IPS-18c (cell line): ENCODE data around the gene STRN.
"Not testable (repeated sequence)": the region's sequence is repeated elsewhere in the genome, so short reads cannot be mapped to it uniquely, and the experiment has no call there.

Source experiments
- H3K4me3 ChIP-seq: 2 replicates; pipeline ENCODE4 v1.7.0; 2013; ENCODE audit warnings: low read depth, mild to moderate bottlenecking, low read length, moderate library complexity; ENCODE audit not compliant: insufficient read depth
- H3K9me3 ChIP-seq: one replicate; pipeline ENCODE4 v1.6.1; 2013; ENCODE audit warnings: mild to moderate bottlenecking, low read length, moderate library complexity; ENCODE audit not compliant: control insufficient read depth, insufficient read depth

The STRN gene

DNA sequence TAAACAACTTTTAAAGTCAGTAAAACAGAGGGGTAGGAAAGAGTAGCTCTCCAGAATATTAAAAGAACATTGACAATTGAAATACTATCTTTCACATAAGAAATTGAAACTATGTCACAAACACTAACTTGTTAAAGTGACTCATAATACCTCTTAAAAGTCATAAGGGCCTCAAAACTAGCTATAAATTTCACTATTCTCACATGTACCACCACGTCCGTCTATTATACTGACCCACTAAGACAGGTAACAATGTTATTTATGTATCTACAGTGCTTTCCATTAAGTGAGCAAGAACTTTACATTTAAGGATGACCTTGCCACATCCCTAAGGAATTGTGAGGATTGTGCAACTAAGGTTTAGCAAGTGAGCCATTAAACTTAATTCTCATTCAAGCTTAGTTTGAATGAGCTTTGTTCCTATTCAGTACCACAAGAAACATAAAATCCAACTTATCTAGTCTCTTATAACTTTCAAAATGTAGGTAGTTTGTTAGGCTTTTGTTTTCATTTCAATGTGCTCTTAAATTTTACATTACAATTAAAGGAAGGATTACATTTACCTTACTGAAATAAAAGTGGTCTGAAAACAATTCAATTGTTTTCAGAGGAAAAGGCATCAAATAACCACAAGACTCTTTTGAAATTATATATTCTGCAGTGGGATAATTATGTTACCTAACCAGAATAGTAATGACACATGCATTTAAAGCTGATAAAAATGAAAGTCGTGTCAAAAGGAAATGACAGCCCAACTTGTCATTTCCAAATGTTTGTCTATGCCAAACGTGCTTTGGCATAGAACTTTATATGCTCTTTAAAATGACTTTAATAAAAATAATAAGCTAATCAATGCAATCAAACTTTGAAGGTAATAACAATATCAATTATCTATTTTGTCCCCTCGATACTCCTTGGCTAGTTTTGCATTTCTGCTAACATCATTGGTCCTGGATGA lies 39.9 kb downstream of the STRN start:
- not testable (repeated sequence) for H3K4me3 ChIP-seq, H3K9me3 ChIP-seq

DNA sequence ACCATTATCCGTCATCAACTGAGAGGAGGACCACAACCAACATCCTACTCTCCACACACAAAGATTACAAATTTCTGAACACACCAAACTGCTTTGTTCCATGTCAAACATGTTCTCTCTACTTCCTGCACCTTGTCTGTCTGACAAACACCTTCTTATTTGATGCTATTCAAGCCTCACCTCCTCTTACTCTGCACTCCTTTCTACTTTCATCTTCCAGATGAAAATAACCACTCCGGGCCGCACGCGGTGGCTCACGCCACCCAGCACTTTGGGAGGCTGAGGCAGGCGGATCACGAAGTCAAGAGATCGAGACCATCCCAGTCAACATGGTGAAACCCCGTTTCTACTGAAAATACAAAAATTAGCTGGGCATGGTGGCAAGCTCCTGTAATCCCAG lies 43.7 kb downstream of the STRN start:
- not testable (repeated sequence) for H3K4me3 ChIP-seq, H3K9me3 ChIP-seq

DNA sequence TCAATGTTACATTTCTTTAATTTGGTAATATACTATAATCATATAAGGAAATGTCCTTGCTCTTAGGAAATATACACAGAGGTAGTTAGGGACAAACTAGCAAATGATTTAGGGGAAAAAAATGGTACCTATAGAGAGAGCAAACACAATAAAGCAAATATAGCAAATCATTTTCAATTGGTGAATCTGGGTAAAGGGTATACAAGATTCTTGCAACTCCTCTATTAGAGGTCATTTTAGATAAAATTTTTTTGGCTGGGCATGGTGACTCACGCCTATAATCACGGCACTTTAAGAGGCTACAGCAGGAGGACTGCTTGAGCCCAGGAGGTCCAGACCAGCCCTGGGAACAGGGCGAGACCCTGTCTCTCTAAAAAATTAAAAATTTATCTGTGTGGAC lies 44.4 kb downstream of the STRN start:
- Histone ChIP-seq H3K4me3 (no peak overlapping the region), H3K9me3 (no peaks in the 10 kb centered on the region)

DNA sequence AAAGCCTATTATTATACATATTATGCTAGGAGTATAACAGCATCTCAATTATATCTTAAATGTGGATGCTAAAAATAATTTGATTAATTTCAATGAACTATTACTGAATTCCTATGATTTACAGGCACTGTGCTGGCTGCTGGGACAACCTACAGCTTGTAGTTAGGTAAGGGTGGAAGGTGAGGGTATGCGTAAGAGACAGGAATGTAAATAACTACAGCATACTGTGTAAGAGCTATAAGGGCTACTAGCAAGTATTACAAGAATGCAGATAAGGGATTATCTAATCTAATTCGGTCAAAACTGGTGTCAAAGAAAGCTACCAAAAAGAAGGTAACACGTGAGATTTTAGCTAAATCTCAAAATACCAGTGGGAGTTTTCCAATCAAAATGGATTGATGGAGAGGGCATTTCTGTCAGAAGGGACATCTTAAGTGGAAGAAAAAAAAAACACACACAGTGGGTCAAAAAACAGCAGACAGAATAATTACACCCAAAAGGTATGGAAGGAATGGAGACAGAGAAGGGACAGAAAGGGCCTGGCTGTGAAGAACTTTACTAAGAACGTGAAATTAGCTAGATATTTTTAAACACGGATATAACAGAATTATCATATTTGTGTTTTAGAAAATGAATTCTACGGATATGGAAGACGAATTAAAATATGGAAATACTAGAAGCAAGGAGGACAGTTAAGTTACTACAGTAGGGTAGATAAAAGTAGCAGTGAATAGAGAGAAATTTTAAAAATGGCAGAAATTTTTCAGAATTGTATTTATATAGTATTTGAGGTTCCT lies 47.1 kb downstream of the STRN start:
- H3K4me3 ChIP-seq: no peak overlapping the region
- H3K9me3 ChIP-seq: no peaks in the 10 kb centered on the region

DNA sequence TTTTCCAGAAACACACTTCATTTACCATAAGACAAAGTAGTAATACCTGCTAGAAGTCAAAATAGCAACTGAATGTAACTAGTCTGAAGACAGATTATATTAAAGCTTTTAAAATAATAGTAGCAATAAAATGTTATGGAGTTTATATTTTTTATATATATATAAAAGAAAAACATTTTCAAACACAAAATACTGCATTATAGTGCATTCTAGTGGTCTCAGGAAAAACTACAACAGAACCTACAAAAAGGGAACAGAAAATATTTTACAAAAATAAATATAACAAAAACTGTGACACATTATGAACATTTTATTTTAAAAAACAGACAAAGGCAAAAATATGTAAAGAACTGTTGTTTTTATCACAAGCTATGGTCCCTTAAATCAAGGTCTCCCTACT lies 48.0 kb downstream of the STRN start:
- Histone ChIP-seq H3K4me3 (no peak overlapping the region), H3K9me3 (no peaks in the 10 kb centered on the region)

DNA sequence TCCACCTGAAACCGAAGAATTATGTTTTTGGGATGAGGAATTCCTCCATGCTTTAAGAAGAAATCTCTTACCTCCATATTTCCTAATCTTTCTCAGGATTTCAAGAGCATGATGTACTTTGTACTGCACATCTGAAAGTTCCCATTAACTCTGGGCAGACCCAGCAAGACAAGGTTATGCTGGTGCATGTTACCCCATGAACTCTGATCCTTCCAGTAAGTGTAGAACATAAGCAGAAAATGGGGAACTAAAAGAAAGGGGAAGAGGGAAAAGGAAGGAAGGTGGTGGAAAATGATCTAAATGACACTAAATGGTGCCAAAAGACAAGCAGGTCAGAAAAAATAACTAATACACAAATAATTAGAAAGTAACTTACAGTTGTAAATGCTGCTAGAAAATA lies 50.7 kb downstream of the STRN start:
- Histone ChIP-seq H3K9me3 (no peaks in the 10 kb centered on the region), H3K4me3 (no peak overlapping the region)

DNA sequence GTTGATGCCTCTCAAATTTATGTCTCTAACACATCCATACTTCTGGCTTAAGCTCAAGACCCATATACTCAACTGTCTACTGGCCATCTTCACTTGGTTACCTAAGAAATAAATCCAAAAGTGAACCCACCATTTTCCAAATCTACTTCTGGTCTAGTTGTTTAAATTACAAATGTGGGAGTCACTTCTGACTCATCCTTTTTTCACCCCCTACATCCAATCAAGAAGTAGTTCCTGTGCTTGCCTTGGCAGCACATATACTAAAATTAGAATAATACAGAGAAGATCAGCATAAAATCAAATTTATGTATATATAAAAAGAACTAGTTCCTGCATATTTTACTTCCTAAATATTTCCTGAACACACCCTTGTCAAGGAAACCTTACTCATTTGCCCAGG lies 53.6 kb downstream of the STRN start:
- Histone ChIP-seq H3K9me3 (no peaks in the 10 kb centered on the region), H3K4me3 (no peak overlapping the region)

DNA sequence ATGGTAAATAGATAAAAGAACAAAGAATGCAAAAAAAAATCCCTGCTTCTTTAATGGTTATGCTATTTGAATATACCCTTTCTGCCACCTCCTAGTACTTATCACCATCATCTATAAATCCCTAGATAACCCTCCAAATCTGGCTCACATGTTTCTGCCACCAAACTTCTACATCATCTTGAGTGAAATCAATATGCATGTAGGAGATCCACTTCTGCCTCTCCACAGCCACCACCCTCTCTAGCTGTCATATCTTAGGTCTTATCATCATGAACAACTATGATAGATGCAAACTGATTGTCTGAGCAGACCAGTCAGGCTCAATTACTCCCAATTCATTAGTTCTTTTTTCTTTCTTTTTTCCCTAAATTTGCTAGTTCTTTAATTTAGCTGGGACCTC lies 55.3 kb downstream of the STRN start:
- no peak overlapping the region for H3K4me3 ChIP-seq

DNA sequence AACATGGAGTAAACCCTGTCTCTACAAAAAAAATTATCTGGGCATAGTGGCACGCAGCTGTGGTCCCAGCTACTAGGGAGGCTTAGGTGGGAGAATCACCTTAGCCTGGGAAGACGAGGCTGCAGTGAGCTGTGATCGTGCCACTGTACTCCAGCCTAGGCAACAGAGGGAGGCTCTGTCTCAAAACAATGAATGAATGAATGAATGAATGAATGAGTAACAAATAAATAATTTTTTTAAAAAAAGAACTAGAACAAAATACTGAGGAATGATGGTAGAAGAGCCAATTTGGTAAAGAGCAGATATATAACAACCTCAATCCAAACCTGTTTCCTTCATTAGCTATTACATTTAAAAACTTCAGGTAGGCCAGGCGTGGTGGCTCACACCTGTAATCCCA lies 60.1 kb downstream of the STRN start:
- no peaks in the 10 kb centered on the region for H3K9me3 ChIP-seq
- no peak overlapping the region for H3K4me3 ChIP-seq

More for the DNA sequence above, 55.3 kb downstream of the STRN start:
- no peaks in the 10 kb centered on the region for H3K9me3 ChIP-seq

DNA sequence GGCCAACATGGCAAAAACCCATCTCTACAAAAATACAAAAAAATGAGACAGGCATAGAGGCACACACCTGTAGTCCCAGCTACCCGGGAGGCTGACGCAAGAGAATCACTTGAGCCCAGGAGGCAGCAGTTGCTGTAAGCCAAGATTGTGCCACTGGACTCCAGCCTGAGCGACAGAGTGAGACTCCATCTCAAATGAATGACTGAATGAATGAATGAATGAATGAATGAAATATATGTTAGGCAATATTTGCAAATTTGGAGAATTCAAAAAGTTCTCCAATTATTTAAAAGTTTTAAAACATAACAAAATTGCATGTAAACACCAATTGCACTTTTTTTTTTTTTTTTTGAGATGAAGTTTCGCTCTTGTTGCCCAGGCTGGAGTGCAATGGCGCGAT lies 61.7 kb downstream of the STRN start:
- Histone ChIP-seq H3K9me3 (no peaks in the 10 kb centered on the region), H3K4me3 (no peak overlapping the region)

DNA sequence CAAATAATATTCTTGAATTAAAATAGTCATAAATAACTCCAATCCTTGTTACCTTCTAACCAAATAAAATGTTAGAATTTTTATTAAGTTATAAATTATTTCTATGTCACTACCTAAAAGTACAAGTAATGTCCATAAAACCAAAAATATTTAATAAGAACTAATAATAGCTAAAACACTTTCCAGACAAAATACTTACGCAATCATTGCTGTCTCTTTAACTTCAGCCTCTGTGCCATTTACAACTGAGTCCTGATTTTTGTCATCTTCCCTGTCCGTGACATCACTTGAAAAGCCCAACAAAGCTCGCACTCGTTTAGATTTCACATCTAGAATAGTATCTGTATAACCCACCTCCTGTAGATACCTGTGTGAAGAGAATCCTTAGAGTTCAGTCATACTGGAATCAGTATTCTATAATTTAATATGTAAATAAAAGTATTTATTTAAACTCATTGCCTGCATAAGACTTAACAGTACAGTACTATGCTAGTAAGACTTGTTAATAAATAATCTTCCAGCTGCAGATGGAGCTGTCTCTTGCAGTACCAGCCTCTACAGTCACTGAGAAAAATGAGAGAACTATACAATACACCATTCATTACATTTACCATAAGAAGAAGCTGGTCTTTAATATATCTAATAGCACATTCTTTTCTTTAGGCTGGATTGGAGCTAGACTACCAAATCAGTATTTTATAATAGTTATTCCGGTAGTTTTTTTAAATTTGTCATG lies 63.8 kb downstream of the STRN start:
- no peak overlapping the region for H3K4me3 ChIP-seq
- H3K9me3 ChIP-seq: no peaks in the 10 kb centered on the region

DNA sequence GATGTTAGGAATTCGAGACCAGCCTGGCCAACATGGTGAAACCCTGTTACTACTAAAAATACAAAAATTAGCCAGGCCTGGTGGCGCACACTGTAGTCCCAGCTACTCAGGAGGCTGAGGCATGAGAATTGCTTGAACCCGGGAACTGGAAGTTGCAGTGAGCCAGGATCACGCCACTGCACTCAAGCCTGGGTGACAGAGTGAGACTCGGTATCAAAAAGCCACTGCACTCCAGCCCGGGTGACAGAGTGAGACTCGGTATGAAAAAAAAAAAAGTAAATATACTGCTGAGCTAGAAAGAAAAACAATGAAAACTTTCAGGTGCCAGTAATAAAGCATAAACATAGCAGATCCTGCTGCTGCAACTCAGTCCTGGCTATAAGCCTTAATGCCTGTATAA lies 73.5 kb downstream of the STRN start:
- Histone ChIP-seq H3K9me3 (no peaks in the 10 kb centered on the region), H3K4me3 (no peak overlapping the region)

DNA sequence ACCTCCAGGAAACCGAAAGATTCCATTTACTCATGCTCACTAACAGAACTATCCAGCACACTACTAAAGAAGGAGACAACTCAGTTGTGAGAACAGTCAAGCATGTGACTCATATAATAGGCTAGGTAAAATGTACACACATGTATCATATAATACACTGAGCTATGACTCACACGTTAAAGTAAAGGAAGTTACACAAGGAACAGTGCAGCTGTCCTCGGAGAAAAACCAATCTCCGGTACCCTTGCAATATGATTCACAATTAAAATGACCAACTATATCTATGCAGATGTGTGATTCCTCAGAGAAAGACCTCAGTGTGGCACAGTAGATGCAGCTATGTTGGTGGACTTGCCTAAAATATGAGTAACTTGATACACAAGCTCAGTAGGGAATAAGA lies 76.5 kb downstream of the STRN start:
- H3K4me3 ChIP-seq: no peak overlapping the region

DNA sequence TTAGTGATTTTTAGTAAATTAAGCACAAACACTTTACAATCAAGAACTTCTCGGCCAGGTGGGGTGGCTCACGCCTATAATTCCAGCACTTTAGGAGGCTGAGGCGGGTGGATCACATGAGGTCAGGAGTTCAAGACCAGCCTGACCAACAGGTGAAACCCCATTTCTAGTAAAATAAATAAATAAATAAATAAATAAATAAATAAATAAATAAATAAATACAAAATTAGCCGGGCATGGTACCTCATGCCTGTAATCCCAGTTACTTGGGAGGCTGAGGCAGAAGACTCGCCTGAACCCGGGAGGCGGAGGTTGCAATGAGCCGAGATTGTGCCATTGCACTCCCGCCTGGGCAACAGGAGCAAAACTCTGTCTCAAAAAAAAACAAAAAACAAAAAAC lies 79.2 kb downstream of the STRN start:
- H3K4me3 ChIP-seq, H3K9me3 ChIP-seq: not testable (repeated sequence)

More for the DNA sequence above, 76.5 kb downstream of the STRN start:
- no peaks in the 10 kb centered on the region for H3K9me3 ChIP-seq

DNA sequence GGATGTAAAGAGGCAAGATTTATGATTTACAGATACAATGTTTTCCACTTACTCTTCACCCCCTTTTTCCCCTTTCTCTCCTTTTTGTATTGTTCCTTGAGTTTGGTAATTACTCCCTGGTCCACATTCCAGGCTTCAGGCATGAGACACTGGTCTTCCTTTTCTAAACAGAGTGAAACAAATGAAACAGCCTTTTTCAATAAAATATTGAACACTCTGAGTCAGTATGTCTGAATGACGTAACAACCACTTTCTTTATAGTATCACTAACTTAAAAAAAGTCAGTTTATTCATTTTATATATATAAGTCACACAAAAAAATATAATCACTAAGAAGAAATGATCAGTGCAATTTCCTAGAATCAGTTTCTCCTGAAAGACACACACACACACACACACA lies 79.7 kb downstream of the STRN start:
- Histone ChIP-seq H3K4me3 (no peak overlapping the region), H3K9me3 (no peaks in the 10 kb centered on the region)

DNA sequence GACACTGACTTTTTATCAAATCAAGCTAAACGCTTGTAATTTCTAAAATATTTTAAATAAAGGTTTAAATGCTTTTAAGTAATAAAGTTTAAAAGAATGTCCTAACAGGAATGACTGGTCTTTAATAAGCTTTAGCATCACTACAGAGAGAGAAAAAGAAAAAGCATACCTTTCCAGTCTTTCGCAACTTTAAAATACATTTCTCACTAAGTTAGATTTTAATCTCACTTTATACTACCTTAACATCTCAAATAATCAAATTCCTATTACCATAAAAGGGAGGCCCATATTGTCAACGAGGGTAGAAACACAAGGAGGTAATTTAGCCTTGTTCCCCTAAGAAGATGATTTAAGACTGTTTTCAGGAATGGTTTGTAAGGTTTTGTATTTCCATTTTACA lies 80.7 kb downstream of the STRN start:
- H3K9me3 ChIP-seq: no peaks in the 10 kb centered on the region
- H3K4me3 ChIP-seq: no peak overlapping the region

DNA sequence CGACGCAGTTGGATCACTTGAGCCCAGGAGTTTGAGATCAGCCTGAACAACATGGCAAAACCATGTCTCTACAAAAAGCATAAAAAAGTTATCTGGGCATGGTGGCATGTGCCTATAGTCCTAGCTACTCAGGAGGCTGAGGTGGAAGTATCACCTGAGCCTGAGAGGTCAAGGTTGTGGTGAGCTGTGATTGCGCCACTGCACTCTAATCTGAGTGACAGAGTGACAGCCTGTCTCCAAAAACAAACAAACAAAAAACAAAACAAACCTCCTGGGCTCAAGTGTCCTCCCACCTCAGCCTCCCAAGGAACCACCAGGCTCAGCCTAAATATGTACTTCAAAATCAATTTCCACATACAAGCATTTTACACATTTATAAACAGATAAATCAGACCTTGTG lies 83.8 kb downstream of the STRN start:
- Histone ChIP-seq H3K9me3 (no peaks in the 10 kb centered on the region), H3K4me3 (no peak overlapping the region)

DNA sequence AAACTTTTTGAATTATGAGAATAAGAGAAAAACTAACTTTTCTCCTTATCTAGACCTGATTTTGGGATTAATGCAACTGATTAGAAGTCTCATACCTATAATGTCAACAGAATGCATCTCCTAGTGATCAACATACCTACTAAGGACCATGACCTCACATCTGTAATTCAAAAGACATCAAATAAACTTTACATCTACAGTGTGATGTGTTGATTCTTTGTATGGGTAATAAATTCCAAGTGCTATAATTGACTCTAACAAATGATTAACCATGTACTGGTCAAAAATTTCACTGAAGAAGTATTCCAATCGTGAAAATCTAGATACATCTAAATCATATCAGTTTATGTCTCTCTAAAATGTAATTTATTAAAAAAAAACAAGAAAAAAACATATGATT lies 84.5 kb downstream of the STRN start:
- H3K9me3 ChIP-seq: no peaks in the 10 kb centered on the region
- no peak overlapping the region for H3K4me3 ChIP-seq
